GM21367 (cell line): ENCODE measurements around the gene SORCS2.

Experiments used
- ATAC-seq: cut with Tn5 transposase; IDR thresholded peaks from one replicate; pipeline ENCODE4 v1.9.1; 2021; ENCODE audit not compliant: unreplicated experiment

Gene SORCS2

GRCh38 chr4:7761312-7761711, 569.0 kb downstream of the SORCS2 start:
- ATAC-seq, result no peak

- ATAC-seq, result no peak
Observed at GRCh38 chr4:7761720-7762119, 569.4 kb downstream of the SORCS2 start.

- ATAC-seq, result no peak
Observed at GRCh38 chr4:7762376-7763030, 570.2 kb downstream of the SORCS2 start.

DNA sequence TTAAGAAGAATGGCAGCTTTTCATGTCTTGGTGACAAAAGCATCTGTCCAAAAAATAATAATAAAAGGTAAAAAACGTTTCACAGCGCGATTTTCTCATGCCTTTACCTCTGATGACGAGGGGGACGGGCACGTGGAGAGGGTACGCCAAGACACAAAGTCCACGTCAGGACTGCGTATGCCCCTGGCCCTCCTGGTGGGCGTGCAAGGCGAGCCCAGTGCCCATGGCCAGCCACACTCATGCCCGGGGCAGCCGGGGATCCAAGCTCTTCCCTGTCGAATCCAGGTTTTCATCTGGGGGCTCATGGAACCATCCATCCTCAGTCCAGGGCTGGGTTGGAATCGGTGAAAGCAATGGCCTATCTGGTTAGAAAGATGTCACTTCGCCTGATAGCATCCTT, 570.8 kb downstream of the SORCS2 start:
- ATAC-seq, result no peak

GRCh38 chr4:7763788-7764187, 571.5 kb downstream of the SORCS2 start:
- no peak for ATAC-seq

GRCh38 chr4:7764466-7764865, 572.1 kb downstream of the SORCS2 start:
- ATAC-seq, result no peak

DNA sequence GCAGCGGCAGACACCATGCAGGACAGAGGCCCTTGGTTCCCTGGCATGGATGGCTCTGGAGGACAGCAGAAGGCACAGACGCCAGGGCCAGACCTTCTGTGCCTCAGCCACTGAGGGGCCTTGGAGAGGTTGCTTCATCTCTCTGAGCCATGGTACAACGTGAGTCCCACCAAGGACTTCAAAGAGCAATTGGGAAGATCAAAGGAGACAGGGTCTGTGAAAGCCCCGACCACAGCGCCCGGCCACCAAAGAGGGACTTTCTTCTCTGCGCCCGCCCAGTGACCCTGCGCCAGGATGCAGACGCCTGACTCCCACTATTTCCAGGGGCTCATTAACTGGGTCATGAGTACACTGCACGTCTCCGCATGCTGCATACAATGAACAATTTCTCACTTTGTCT, 573.3 kb downstream of the SORCS2 start:
- no peak for ATAC-seq

- ATAC-seq, result no peak
Observed at GRCh38 chr4:7766086-7766485, 573.7 kb downstream of the SORCS2 start.

- no peak for ATAC-seq
Observed at GRCh38 chr4:7766661-7767345, 574.5 kb downstream of the SORCS2 start.

GRCh38 chr4:7767526-7767925, 575.2 kb downstream of the SORCS2 start:
- no peak for ATAC-seq

DNA sequence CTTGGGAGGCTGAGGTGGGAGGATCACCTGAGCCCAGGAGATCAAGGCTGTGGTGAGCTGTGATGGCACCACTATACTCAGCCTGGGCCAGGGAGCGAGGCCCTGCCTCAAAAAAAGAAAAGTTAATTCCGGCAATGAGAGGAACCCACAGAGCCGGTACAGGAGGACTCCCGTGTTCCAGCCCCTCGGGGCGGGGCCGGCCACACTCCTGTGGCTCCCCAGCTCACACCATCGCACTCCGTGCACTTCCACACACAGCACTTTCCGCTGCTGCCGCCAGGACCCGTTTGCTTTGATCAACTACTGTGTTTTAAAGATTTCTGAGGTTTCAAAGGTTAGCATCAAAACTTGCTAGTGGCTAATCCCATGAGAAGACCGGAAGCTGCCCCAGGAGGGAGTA, 575.6 kb downstream of the SORCS2 start:
- no peak for ATAC-seq

- ATAC-seq, result no peak
Observed at GRCh38 chr4:7768736-7769135, 576.4 kb downstream of the SORCS2 start.

- ATAC-seq, result no peak
Observed at GRCh38 chr4:7769396-7770223, 577.3 kb downstream of the SORCS2 start.

DNA sequence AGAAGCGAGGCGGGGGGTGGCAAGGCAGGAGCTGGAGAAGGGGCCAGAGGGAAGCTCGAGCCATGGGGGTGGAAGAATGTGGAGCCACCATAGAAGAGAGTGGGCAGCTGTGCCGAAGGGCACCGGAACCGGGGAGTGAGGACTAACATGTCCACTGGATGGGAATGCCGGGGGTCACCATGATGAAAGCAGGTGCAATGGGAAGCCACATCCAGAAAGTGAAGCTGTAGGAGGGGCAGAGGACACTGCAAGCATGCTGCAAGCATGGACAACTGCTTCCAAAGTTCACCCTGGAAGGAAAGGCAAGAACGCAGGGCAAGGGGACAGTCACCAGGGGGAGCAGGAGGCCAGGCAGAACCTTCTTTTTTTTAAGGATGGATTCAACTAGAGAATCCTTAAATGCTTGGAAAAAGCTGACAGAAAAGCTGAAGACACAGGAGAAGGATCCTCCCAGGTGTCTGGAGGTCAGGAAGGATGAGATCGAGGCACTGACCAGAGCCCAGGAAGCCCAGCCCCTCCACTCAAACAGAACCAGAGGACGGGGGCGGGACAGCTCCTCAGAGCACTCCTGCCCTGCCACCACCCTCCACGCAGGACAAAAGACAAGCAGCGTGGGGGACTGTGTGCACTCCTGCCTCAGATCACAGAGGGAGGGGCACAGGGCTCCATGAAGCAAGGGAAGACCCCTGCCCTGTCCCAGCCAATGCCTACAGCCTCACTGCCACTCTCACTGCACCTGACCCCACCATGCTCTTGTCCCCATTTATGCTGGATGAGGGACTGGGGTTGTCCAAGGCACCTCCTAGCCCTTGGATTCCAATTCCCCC, 578.1 kb downstream of the SORCS2 start:
- no peak for ATAC-seq

- ATAC-seq, result no peak
Observed at GRCh38 chr4:7771056-7771455, 578.7 kb downstream of the SORCS2 start.

- peak; percentile 96 for ATAC-seq
Observed at GRCh38 chr4:7771541-7772507, 579.5 kb downstream of the SORCS2 start.

GRCh38 chr4:7772711-7773385, 580.5 kb downstream of the SORCS2 start:
- no peak for ATAC-seq

- ATAC-seq, result no peak
Observed at GRCh38 chr4:7773401-7774180, 581.3 kb downstream of the SORCS2 start.
